Kidney tubule cell (primary cell): ENCODE data around the gene LRAT.

Experiments used
- DNase-seq: peaks from one replicate; pipeline ENCODE4 v3.0.0-alpha.2; 2018; ENCODE audit warnings: low spot score

Gene LRAT

DNA sequence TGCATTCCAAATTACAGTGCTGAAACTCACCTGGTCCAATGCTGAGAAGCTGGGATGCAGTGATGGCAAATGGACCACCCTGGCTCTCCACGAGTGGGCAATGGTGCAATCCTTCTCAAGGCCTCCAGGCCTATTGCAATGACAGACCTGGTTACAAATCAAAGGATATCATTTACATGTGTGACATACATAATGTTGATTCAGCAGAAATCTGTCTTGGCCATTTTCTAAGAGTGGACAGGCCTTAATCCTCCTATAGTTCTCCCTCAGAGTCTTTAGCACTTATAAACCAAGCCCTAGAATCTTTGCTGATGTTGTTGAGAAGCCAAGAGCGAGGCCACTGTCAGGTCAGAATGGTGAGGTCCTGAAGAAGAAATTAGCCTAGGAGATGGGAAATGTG is 17.1 kb downstream of the LRAT start:
- DNase-seq = no peak

DNA sequence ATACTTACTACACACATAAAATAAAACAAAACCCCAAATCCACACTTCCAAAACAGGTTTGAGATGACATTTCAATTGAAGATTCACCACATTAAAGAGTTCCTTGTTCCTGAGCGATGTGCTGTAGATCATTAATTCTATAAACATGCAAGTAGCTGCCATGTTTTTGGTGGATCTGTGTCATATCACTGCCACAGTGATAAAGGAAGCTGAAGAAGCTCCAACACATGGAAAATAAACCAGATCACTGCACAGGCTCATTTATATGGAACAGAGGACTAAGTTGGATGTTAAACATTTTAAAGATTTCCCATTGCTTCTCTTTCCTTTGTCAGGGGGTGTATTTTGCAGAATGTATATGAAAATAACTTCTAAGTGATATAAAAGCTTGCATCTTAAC is 34.5 kb downstream of the LRAT start:
- no peak for DNase-seq

DNA sequence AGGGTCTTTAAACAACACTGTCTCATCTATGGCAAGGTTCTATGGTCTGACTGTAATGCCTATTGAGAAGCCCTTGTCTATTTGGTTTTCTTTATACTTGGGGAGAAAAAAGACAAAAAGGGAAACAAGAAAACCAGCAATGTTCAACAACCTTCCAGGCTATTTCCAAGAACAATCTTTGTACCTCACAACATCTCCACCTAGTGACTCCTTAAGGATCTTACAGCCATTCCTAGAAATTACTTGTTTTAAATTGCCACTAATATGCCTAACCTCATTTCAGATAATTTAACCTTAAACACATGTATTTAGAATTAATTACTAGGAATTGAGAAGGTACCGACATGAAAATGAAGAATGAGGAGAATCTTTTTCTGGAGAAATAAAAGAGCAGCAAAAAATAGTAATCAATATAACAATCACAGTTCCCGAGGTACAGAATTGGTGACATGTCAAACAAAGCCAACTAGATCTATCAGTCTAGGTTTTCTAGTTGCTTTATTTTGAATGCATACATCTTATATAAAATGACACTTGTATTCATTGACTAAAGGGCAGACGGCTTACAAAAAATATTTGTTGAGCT is 35.7 kb downstream of the LRAT start:
- DNase-seq = peak; percentile 49

DNA sequence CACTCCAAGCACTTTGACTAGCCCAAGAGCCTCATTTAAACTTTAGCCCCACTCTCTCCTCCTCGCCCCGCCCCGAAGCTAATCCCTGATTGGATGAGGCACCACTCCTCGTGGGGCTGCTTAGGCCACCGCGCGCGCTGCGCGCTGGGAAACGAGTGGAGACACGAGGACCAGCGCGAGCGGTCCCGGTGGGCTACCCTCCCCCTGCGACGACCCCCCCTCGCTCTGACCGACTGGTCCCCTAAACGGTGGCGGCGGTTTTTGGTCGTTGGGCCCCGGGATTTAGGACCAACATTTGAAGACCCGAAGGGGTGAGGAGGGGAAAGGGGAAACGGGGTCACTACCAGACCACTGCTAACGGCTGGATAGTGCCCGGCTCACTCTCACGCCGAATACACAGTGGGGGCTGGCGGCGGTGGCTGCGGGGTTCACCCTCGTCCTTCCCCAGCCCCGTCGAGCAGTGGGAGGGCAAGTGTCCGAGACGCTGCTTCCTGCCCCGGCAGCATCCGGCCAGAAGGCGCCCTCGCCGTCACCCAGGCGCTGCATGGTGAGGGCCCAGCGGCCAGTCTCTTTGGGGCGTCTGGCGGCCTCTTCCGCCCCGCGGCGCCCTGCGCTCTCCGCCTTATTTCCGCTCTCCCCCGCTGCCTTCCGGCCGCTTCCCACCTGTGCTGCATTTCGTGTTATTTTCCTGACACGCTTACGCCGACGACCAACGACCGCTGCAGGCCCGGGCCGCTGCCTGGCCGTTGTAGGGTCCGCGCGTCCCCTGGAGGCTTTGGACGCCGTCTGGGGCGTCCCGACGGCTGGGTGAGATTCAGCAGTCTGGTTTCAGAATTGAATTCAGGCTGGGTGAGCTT is 37.6 kb downstream of the LRAT start, which contains the start of gene RBM46:
Gene RBM46 (plus strand): TSS at position 147 of the 857 bp plus-strand sequence. CDS start 15,481 bp downstream, outside the sequence.
- DNase-seq = no peak

- no peak for DNase-seq
These were observed 38.1 kb downstream of the LRAT start for GRCh38 chr4:154781983-154782293.
